ENCODE data around the gene ATG10. TPM values are rescaled to one million over a fixed set of nuclear protein-coding genes. Genes with fewer than 3 reads are reported as not detected.

ATG10 gene
- total RNA-seq, 1 experiment from 2014 or later, result 11.8 TPM

- no peaks in the 10 kb centered on the region for H3K9me2 ChIP-seq (replicated peaks; ENCODE audit: low read length)
- no peak overlapping the region for H3K27ac ChIP-seq (ENCODE audit: low read length)
- no TSS peak for BruUV-seq (replicated peaks)
- H3K36me3 ChIP-seq (ENCODE audit: low read depth, low read length), result no peaks in the 10 kb centered on the region; the same call in 1 of the 2 replicates
- no peaks in the 10 kb centered on the region for H3F3A ChIP-seq (ENCODE audit: low read length, unreplicated experiment)
- no peaks in the 10 kb centered on the region; the same call in 1 of the 2 replicates for H4K20me1 ChIP-seq (ENCODE audit: low read length)
- H3K9me3 ChIP-seq (ENCODE audit: low read length), result no peaks in the 10 kb centered on the region
- no peak overlapping the region for H3K4me3 ChIP-seq (ENCODE audit: low read length)
- DNase-seq (no peak), ATAC-seq (no peak)
- no peaks in the 10 kb centered on the region for H3K4me1 ChIP-seq (ENCODE audit: insufficient read depth, low read length)
- H2AFZ ChIP-seq (ENCODE audit: low read length), result no peak overlapping the region
- CTCF ChIA-PET, result interaction anchor here (0.8 kb wide), 1 partner anchor 61 kb away, joined by 3 read pairs; no protein-coding TSS in a partner anchor
- intact Hi-C loops (cut with micrococcal nuclease), result loop anchor here (5.0 to 10.0 kb wide), 2 partner anchors 353 to 600 kb away; partner anchors contain the start of gene SSBP2
- H3K79me2 ChIP-seq (ENCODE audit: low read length), result no peaks in the 10 kb centered on the region
- H3K4me2 ChIP-seq (ENCODE audit: low read length), result no peak overlapping the region
- TF ChIP-seq EZH2 (IDR thresholded peaks at IDR 0.05; ENCODE audit: low read length, unreplicated experiment) (no peak), CTCF (conservative IDR thresholded peaks at IDR 0.05; ENCODE audit: low read depth, low read length) (no peak), EZH2phosphoT487 (IDR thresholded peaks at IDR 0.05; ENCODE audit: borderline replicate concordance, low read length) (no peak)
- POLR2A ChIA-PET (ENCODE audit: unreplicated experiment), result no interaction called here
- H3K27me3 ChIP-seq (ENCODE audit: low read length), result no peaks in the 10 kb centered on the region
- H3K9ac ChIP-seq (ENCODE audit: low read length), result no peak overlapping the region
Measured at GRCh38 chr5:82104872-82105271, 133.0 kb downstream of the ATG10 start.

GRCh38 chr5:82105457-82105856, 133.6 kb downstream of the ATG10 start:
- ATAC-seq (peak; percentile 56), DNase-seq (peak; percentile 5)
- H3K4me1 ChIP-seq (ENCODE audit: insufficient read depth, low read length), result no peaks in the 10 kb centered on the region
- no peaks in the 10 kb centered on the region; the same call in 1 of the 2 replicates for H4K20me1 ChIP-seq (ENCODE audit: low read length)
- intact Hi-C loops (cut with micrococcal nuclease), result loop anchor here (5.0 to 10.0 kb wide), 2 partner anchors 353 to 601 kb away; partner anchors contain the start of gene SSBP2
- H3K27ac ChIP-seq (ENCODE audit: low read length), result no peak overlapping the region
- H3K36me3 ChIP-seq (ENCODE audit: low read depth, low read length), result no peaks in the 10 kb centered on the region; the same call in 1 of the 2 replicates
- ChIA-PET POLR2A (ENCODE audit: unreplicated experiment) (no interaction called here), CTCF (interaction anchor here (0.8 to 1.0 kb wide), 2 partner anchors 60 kb away, joined by 3 read pairs; no protein-coding TSS in a partner anchor)
- no peak overlapping the region for H3K9ac ChIP-seq (ENCODE audit: low read length)
- no peaks in the 10 kb centered on the region for H3K9me3 ChIP-seq (ENCODE audit: low read length)
- H3K4me2 ChIP-seq (ENCODE audit: low read length), result no peak overlapping the region
- TF ChIP-seq EZH2 (IDR thresholded peaks at IDR 0.05; ENCODE audit: low read length, unreplicated experiment), result no peak
- TF ChIP-seq CTCF (conservative IDR thresholded peaks at IDR 0.05; ENCODE audit: low read depth, low read length), result no peak
- no peak for TF ChIP-seq EZH2phosphoT487 (IDR thresholded peaks at IDR 0.05; ENCODE audit: borderline replicate concordance, low read length)
- H3K79me2 ChIP-seq (ENCODE audit: low read length), result no peaks in the 10 kb centered on the region
- H3K27me3 ChIP-seq (ENCODE audit: low read length), result no peaks in the 10 kb centered on the region
- no peak overlapping the region for H3K4me3 ChIP-seq (ENCODE audit: low read length)
- BruUV-seq (replicated peaks), result no TSS peak
- no peaks in the 10 kb centered on the region for H3K9me2 ChIP-seq (replicated peaks; ENCODE audit: low read length)
- no peaks in the 10 kb centered on the region for H3F3A ChIP-seq (ENCODE audit: low read length, unreplicated experiment)
- no peak overlapping the region for H2AFZ ChIP-seq (ENCODE audit: low read length)

- no peak for DNase-seq
- BruUV-seq (replicated peaks), result no TSS peak
- CTCF ChIA-PET, result interaction anchor here (1.0 kb wide), 1 partner anchor 60 kb away, joined by 3 read pairs; no protein-coding TSS in a partner anchor
Measured at GRCh38 chr5:82106207-82106606, 134.4 kb downstream of the ATG10 start.

More at GRCh38 chr5:82106207-82106606, 134.4 kb downstream of the ATG10 start:
- Histone ChIP-seq H3K4me2 (ENCODE audit: low read length) (no peak overlapping the region), H3K4me3 (ENCODE audit: low read length) (no peak overlapping the region), H3K79me2 (ENCODE audit: low read length) (no peaks in the 10 kb centered on the region), H3K9me2 (replicated peaks; ENCODE audit: low read length) (no peaks in the 10 kb centered on the region), H3K4me1 (ENCODE audit: insufficient read depth, low read length) (no peaks in the 10 kb centered on the region), H2AFZ (ENCODE audit: low read length) (no peak overlapping the region), H3F3A (ENCODE audit: low read length, unreplicated experiment) (no peaks in the 10 kb centered on the region), H3K27ac (ENCODE audit: low read length) (no peak overlapping the region), H3K9ac (ENCODE audit: low read length) (no peak overlapping the region), H4K20me1 (ENCODE audit: low read length) (no peaks in the 10 kb centered on the region; the same call in 1 of the 2 replicates), H3K36me3 (ENCODE audit: low read depth, low read length) (no peaks in the 10 kb centered on the region; the same call in 1 of the 2 replicates), H3K27me3 (ENCODE audit: low read length) (no peaks in the 10 kb centered on the region), H3K9me3 (ENCODE audit: low read length) (no peaks in the 10 kb centered on the region)
- TF ChIP-seq CTCF (conservative IDR thresholded peaks at IDR 0.05; ENCODE audit: low read depth, low read length) (no peak), EZH2 (IDR thresholded peaks at IDR 0.05; ENCODE audit: low read length, unreplicated experiment) (no peak), EZH2phosphoT487 (IDR thresholded peaks at IDR 0.05; ENCODE audit: borderline replicate concordance, low read length) (no peak)
- intact Hi-C loops (cut with micrococcal nuclease), result loop anchor here (5.0 to 10.0 kb wide), 2 partner anchors 354 to 601 kb away; partner anchors contain the start of gene SSBP2
- peak; percentile 40; the same call in 1 of the 2 replicates for ATAC-seq
- POLR2A ChIA-PET (ENCODE audit: unreplicated experiment), result interaction anchor here (0.6 to 0.7 kb wide), 2 partner anchors 60 to 231 kb away, joined by 3 to 4 read pairs; no protein-coding TSS in a partner anchor
